Stimulated activated memory B cell treated with anti-CD40 and anti-IgM and Interleukin-4, amounts not matched to agents 10 μg/mL and 1 μg/mL and 100 μg/mL, for 72 hours (primary cell): ENCODE results near the gene ATP2B3.

Experiments used
- ATAC-seq: fragments of 150-1000 bp; cut with Tn5 transposase; 2 replicates; pipeline ENCODE4 v1.10.0; 2021
- H3K27ac Mint-ChIP-seq: one replicate; pipeline ENCODE4 v1.8.0; 2022; ENCODE audit warnings: mild to moderate bottlenecking, mixed read lengths
- H3K27me3 Mint-ChIP-seq: one replicate; pipeline ENCODE4 v1.8.0; 2022; ENCODE audit warnings: mixed read lengths
- H3K36me3 Mint-ChIP-seq: one replicate; pipeline ENCODE4 v1.8.0; 2022; ENCODE audit warnings: mixed read lengths
- H3K4me1 Mint-ChIP-seq: one replicate; pipeline ENCODE4 v1.8.0; 2022; ENCODE audit warnings: mixed read lengths
- H3K4me3 Mint-ChIP-seq: one replicate; pipeline ENCODE4 v1.8.0; 2022; ENCODE audit warnings: mild to moderate bottlenecking, moderate library complexity, mixed read lengths
- H3K9me3 Mint-ChIP-seq: one replicate; pipeline ENCODE4 v1.8.0; 2022; ENCODE audit warnings: mixed read lengths

Gene ATP2B3

GRCh38 chrX:153517423-153517822, at the start of gene ATP2B3:
Gene ATP2B3 (plus strand): TSS chrX:153517642. CDS start chrX:153536248, 18,606 bp downstream.
- Mint-ChIP-seq H3K4me3 (no peak within 1 kb of the TSS), H3K4me1 (peaks cover 5% of the 10 kb centered on the region), H3K27ac (no peak within 1 kb of the TSS), H3K36me3 (no peaks in the 10 kb centered on the region), H3K9me3 (no peaks in the 10 kb centered on the region), H3K27me3 (peaks cover 35% of the 10 kb centered on the region)
- no peak for ATAC-seq

- Mint-ChIP-seq H3K27me3 (no peaks in the 10 kb centered on the region), H3K4me1 (peaks cover 13% of the 10 kb centered on the region), H3K36me3 (peaks cover 8% of the 10 kb centered on the region), H3K4me3 (no peak overlapping the region), H3K27ac (no peak overlapping the region), H3K9me3 (no peaks in the 10 kb centered on the region)
- ATAC-seq = no peak
Observed at GRCh38 chrX:153468008-153468580, 49.3 kb upstream of the ATP2B3 start.

- no peaks in the 10 kb centered on the region for H3K36me3 Mint-ChIP-seq
- no peaks in the 10 kb centered on the region for H3K27me3 Mint-ChIP-seq
- ATAC-seq = peak; percentile 68
- peak overlapping the region; percentile 78 for H3K4me3 Mint-ChIP-seq
- H3K9me3 Mint-ChIP-seq = no peaks in the 10 kb centered on the region
- H3K4me1 Mint-ChIP-seq = peaks cover 13% of the 10 kb centered on the region
- H3K27ac Mint-ChIP-seq = peak overlapping the region; percentile 22
Observed at GRCh38 chrX:153469811-153470410, 47.5 kb upstream of the ATP2B3 start.

- H3K36me3 Mint-ChIP-seq = no peaks in the 10 kb centered on the region
- ATAC-seq = peak; percentile 90
Observed at GRCh38 chrX:153470411-153471363, 46.8 kb upstream of the ATP2B3 start, which contains the start of gene HAUS7. Gene HAUS7 (minus strand): TSS chrX:153470576. CDS start chrX:153470557, 19 bp downstream.

GRCh38 chrX:153471663-153472280, 45.7 kb upstream of the ATP2B3 start:
- H3K27ac Mint-ChIP-seq = no peak overlapping the region

More at GRCh38 chrX:153470411-153471363, 46.8 kb upstream of the ATP2B3 start, which contains the start of gene HAUS7:
- Mint-ChIP-seq H3K4me3 (peak within 1 kb of the TSS; percentile 78), H3K27ac (peak within 1 kb of the TSS; percentile 22), H3K9me3 (no peaks in the 10 kb centered on the region), H3K27me3 (peaks cover 3% of the 10 kb centered on the region), H3K4me1 (peaks cover 13% of the 10 kb centered on the region)

GRCh38 chrX:153473126-153473525, 44.3 kb upstream of the ATP2B3 start:
- Mint-ChIP-seq H3K27ac (no peak overlapping the region), H3K4me1 (peaks cover 2% of the 10 kb centered on the region), H3K27me3 (peaks cover 17% of the 10 kb centered on the region), H3K9me3 (no peaks in the 10 kb centered on the region), H3K36me3 (no peaks in the 10 kb centered on the region), H3K4me3 (no peak overlapping the region)
- no peak for ATAC-seq

More at GRCh38 chrX:153471663-153472280, 45.7 kb upstream of the ATP2B3 start:
- Mint-ChIP-seq H3K27me3 (peaks cover 9% of the 10 kb centered on the region), H3K4me3 (no peak overlapping the region), H3K4me1 (peaks cover 13% of the 10 kb centered on the region), H3K36me3 (no peaks in the 10 kb centered on the region), H3K9me3 (no peaks in the 10 kb centered on the region)
- no peak for ATAC-seq

GRCh38 chrX:153474266-153474665, 43.2 kb upstream of the ATP2B3 start:
- H3K4me3 Mint-ChIP-seq = peak overlapping the region; percentile 53
- no peak overlapping the region for H3K27ac Mint-ChIP-seq
- H3K27me3 Mint-ChIP-seq = peaks cover 27% of the 10 kb centered on the region
- no peak for ATAC-seq
- H3K4me1 Mint-ChIP-seq = no peaks in the 10 kb centered on the region
- no peaks in the 10 kb centered on the region for H3K36me3 Mint-ChIP-seq
- H3K9me3 Mint-ChIP-seq = no peaks in the 10 kb centered on the region

- H3K4me1 Mint-ChIP-seq = no peaks in the 10 kb centered on the region
- H3K36me3 Mint-ChIP-seq = no peaks in the 10 kb centered on the region
- no peak overlapping the region for H3K4me3 Mint-ChIP-seq
- no peak overlapping the region for H3K27ac Mint-ChIP-seq
- peaks cover 31% of the 10 kb centered on the region for H3K27me3 Mint-ChIP-seq
- H3K9me3 Mint-ChIP-seq = no peaks in the 10 kb centered on the region
- no peak for ATAC-seq
Observed at GRCh38 chrX:153474718-153475117, 42.7 kb upstream of the ATP2B3 start.

GRCh38 chrX:153475271-153475670, 42.2 kb upstream of the ATP2B3 start:
- no peak for ATAC-seq
- peak overlapping the region; percentile 48 for H3K4me3 Mint-ChIP-seq

GRCh38 chrX:153475751-153476281, 41.6 kb upstream of the ATP2B3 start:
- ATAC-seq = no peak
- Mint-ChIP-seq H3K27ac (no peak overlapping the region), H3K36me3 (no peaks in the 10 kb centered on the region), H3K27me3 (peaks cover 31% of the 10 kb centered on the region), H3K4me3 (no peak overlapping the region), H3K4me1 (no peaks in the 10 kb centered on the region), H3K9me3 (no peaks in the 10 kb centered on the region)

More at GRCh38 chrX:153475271-153475670, 42.2 kb upstream of the ATP2B3 start:
- H3K27ac Mint-ChIP-seq = no peak overlapping the region
- no peaks in the 10 kb centered on the region for H3K9me3 Mint-ChIP-seq
- H3K36me3 Mint-ChIP-seq = no peaks in the 10 kb centered on the region
- no peaks in the 10 kb centered on the region for H3K4me1 Mint-ChIP-seq
- H3K27me3 Mint-ChIP-seq = peaks cover 31% of the 10 kb centered on the region

- peaks cover 31% of the 10 kb centered on the region for H3K27me3 Mint-ChIP-seq
Observed at GRCh38 chrX:153476666-153477363, 40.6 kb upstream of the ATP2B3 start.

GRCh38 chrX:153477364-153477857, 40.0 kb upstream of the ATP2B3 start:
- Mint-ChIP-seq H3K9me3 (no peaks in the 10 kb centered on the region), H3K36me3 (no peaks in the 10 kb centered on the region), H3K4me1 (no peaks in the 10 kb centered on the region), H3K4me3 (no peak overlapping the region), H3K27ac (no peak overlapping the region), H3K27me3 (peaks cover 31% of the 10 kb centered on the region)
- no peak for ATAC-seq

More at GRCh38 chrX:153476666-153477363, 40.6 kb upstream of the ATP2B3 start:
- H3K9me3 Mint-ChIP-seq = no peaks in the 10 kb centered on the region
- ATAC-seq = no peak
- H3K36me3 Mint-ChIP-seq = no peaks in the 10 kb centered on the region
- no peak overlapping the region for H3K4me3 Mint-ChIP-seq
- no peak overlapping the region for H3K27ac Mint-ChIP-seq
- H3K4me1 Mint-ChIP-seq = no peaks in the 10 kb centered on the region

GRCh38 chrX:153477901-153478300, 39.5 kb upstream of the ATP2B3 start:
- H3K27ac Mint-ChIP-seq = no peak overlapping the region
- peaks cover 31% of the 10 kb centered on the region for H3K27me3 Mint-ChIP-seq
- no peaks in the 10 kb centered on the region for H3K4me1 Mint-ChIP-seq
- no peaks in the 10 kb centered on the region for H3K9me3 Mint-ChIP-seq
- no peak for ATAC-seq
- H3K36me3 Mint-ChIP-seq = no peaks in the 10 kb centered on the region
- H3K4me3 Mint-ChIP-seq = no peak overlapping the region

- H3K36me3 Mint-ChIP-seq = no peaks in the 10 kb centered on the region
- no peak overlapping the region for H3K4me3 Mint-ChIP-seq
- H3K9me3 Mint-ChIP-seq = no peaks in the 10 kb centered on the region
- H3K4me1 Mint-ChIP-seq = no peaks in the 10 kb centered on the region
- ATAC-seq = no peak
- H3K27ac Mint-ChIP-seq = no peak overlapping the region
- peaks cover 31% of the 10 kb centered on the region for H3K27me3 Mint-ChIP-seq
Observed at GRCh38 chrX:153478746-153479145, 38.7 kb upstream of the ATP2B3 start.
